ENCODE data around the gene SEC14L5. TPM values are rescaled to one million over a fixed set of nuclear protein-coding genes. Genes with fewer than 3 reads are reported as not detected.

SEC14L5 gene
- total RNA-seq, 1 experiment from 2014 or later: 0.27 TPM

GRCh38 chr16:5064915-5065314 lies 106.8 kb downstream of the SEC14L5 start:
- POLR2A ChIA-PET: no interaction called here
- Histone ChIP-seq H3K9ac (ENCODE audit: low read length) (no peak overlapping the region), H3K79me2 (ENCODE audit: insufficient read depth, low read length) (no peaks in the 10 kb centered on the region), H3K9me2 (ENCODE audit: insufficient read depth) (no peaks in the 10 kb centered on the region), H3K4me2 (ENCODE audit: low read length) (no peak overlapping the region), H3K27me3 (ENCODE audit: insufficient read depth, low read length) (peaks cover 15% of the 10 kb centered on the region; the same call in 1 of the 2 replicates), H3K9me3 (ENCODE audit: control insufficient read depth in 1 of 2, insufficient read depth in 1 of 2, low read depth in 1 of 2, low read length in 2 of 2) (no peaks in the 10 kb centered on the region), H3K27ac (ENCODE audit: low read depth, low read length) (no peak overlapping the region), H2AFZ (ENCODE audit: low read depth, low read length, poor library complexity, severe bottlenecking) (no peak overlapping the region), H4K20me1 (ENCODE audit: insufficient read depth) (no peaks in the 10 kb centered on the region), H3K4me3 (replicated peaks in 1 of 2; ENCODE audit: low read depth in 1 of 2, low read length in 2 of 2) (no peak overlapping the region), H3K4me1 (ENCODE audit: control insufficient read depth in 1 of 2, insufficient read depth in 2 of 2, low read length in 2 of 2) (no peaks in the 10 kb centered on the region), H3K36me3 (ENCODE audit: control insufficient read depth in 1 of 2, insufficient read depth in 2 of 2, low read length in 2 of 2) (no peaks in the 10 kb centered on the region)
- no TSS peak for BruUV-seq (replicated peaks)
- intact Hi-C loops (cut with micrococcal nuclease): no loop called here
- CTCF ChIA-PET: interaction anchor here (0.8 kb wide), 1 partner anchor 9 kb away, joined by 3 read pairs; no protein-coding TSS in a partner anchor
- TF ChIP-seq CEBPB (IDR thresholded peaks at IDR 0.05; ENCODE audit: low read depth): no peak
- TF ChIP-seq ZFX (IDR thresholded peaks at IDR 0.05): no peak
- TF ChIP-seq EGR1 (IDR thresholded peaks at IDR 0.05; ENCODE audit: low read depth): no peak
- TF ChIP-seq ZBTB33 (IDR thresholded peaks at IDR 0.05; ENCODE audit: extremely low read depth, insufficient replicate concordance, low read length): no peak
- ATAC-seq (no peak), DNase-seq (ENCODE audit: low read depth, low spot score) (no peak)
- RAD21 ChIA-PET (ENCODE audit: low non-redundant PET in 1 of 2, low total read pairs in 2 of 2, uncharacterized antibody in 2 of 2, unreplicated experiment in 2 of 2): no interaction called here

- no peaks in the 10 kb centered on the region for H3K36me3 ChIP-seq (ENCODE audit: control insufficient read depth in 1 of 2, insufficient read depth in 2 of 2, low read length in 2 of 2)
- H3K9me3 ChIP-seq (ENCODE audit: control insufficient read depth in 1 of 2, insufficient read depth in 1 of 2, low read depth in 1 of 2, low read length in 2 of 2): no peaks in the 10 kb centered on the region
- no peak overlapping the region for H3K4me3 ChIP-seq (replicated peaks in 1 of 2; ENCODE audit: low read depth in 1 of 2, low read length in 2 of 2)
- H3K9me2 ChIP-seq (ENCODE audit: insufficient read depth): no peaks in the 10 kb centered on the region
- DNase-seq (ENCODE audit: low read depth, low spot score): no peak
- no peak for TF ChIP-seq POLR2AphosphoS5 (IDR thresholded peaks at IDR 0.05; ENCODE audit: low read depth, low read length)
- H3K27ac ChIP-seq (ENCODE audit: low read depth, low read length): no peak overlapping the region
- no peak for ATAC-seq
- H4K20me1 ChIP-seq (ENCODE audit: insufficient read depth): no peaks in the 10 kb centered on the region
- RAD21 ChIA-PET (ENCODE audit: low non-redundant PET in 1 of 2, low total read pairs in 2 of 2, uncharacterized antibody in 2 of 2, unreplicated experiment in 2 of 2): no interaction called here
- peaks cover 15% of the 10 kb centered on the region; the same call in 1 of the 2 replicates for H3K27me3 ChIP-seq (ENCODE audit: insufficient read depth, low read length)
- POLR2A ChIA-PET: no interaction called here
- no peak overlapping the region for H2AFZ ChIP-seq (ENCODE audit: low read depth, low read length, poor library complexity, severe bottlenecking)
- no TSS peak for BruUV-seq (replicated peaks)
- no peak overlapping the region for H3K4me2 ChIP-seq (ENCODE audit: low read length)
- H3K9ac ChIP-seq (ENCODE audit: low read length): no peak overlapping the region
- H3K4me1 ChIP-seq (ENCODE audit: control insufficient read depth in 1 of 2, insufficient read depth in 2 of 2, low read length in 2 of 2): no peaks in the 10 kb centered on the region
- no peaks in the 10 kb centered on the region for H3K79me2 ChIP-seq (ENCODE audit: insufficient read depth, low read length)
- CTCF ChIA-PET: interaction anchor here (0.8 kb wide), 1 partner anchor 9 kb away, joined by 3 read pairs; no protein-coding TSS in a partner anchor
- intact Hi-C loops (cut with micrococcal nuclease): no loop called here
Measured at GRCh38 chr16:5065326-5065725, 107.2 kb downstream of the SEC14L5 start.
